GM18505 (cell line): Measurements from ENCODE around the gene TRPM7.

Experiments used
- ATAC-seq: cut with Tn5 transposase; IDR thresholded peaks from one replicate; pipeline ENCODE4 v1.9.1; 2021; ENCODE audit not compliant: unreplicated experiment
- POLR2A ChIP-seq: IDR thresholded peaks from 4 replicates; pipeline ENCODE4 v1.6.1; 2011; ENCODE audit warnings: borderline replicate concordance; ENCODE audit not compliant: insufficient read depth, insufficient read length; ENCODE audit errors: extremely low read depth

TRPM7 gene

DNA sequence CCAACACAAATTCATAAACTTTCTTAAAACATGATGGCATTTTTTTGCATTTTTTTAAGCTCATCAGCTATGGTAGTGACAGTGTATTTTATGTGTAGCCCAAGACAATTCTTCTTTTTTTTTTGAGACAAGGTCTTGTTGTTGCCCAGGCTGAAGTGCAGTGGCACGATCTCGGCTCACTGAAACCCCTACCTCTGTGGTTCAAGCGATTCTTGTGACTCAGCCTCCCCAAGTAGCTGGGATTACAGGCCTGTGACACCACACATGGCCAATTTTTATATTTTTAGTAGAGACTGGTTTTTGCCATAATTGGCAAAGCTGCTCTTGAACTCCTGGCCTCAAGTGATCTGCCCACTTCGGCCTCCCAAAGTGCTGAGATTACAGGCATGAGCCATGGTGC is 122.8 kb downstream of the TRPM7 start:
- ATAC-seq = no peak
- TF ChIP-seq POLR2A = no peak

DNA sequence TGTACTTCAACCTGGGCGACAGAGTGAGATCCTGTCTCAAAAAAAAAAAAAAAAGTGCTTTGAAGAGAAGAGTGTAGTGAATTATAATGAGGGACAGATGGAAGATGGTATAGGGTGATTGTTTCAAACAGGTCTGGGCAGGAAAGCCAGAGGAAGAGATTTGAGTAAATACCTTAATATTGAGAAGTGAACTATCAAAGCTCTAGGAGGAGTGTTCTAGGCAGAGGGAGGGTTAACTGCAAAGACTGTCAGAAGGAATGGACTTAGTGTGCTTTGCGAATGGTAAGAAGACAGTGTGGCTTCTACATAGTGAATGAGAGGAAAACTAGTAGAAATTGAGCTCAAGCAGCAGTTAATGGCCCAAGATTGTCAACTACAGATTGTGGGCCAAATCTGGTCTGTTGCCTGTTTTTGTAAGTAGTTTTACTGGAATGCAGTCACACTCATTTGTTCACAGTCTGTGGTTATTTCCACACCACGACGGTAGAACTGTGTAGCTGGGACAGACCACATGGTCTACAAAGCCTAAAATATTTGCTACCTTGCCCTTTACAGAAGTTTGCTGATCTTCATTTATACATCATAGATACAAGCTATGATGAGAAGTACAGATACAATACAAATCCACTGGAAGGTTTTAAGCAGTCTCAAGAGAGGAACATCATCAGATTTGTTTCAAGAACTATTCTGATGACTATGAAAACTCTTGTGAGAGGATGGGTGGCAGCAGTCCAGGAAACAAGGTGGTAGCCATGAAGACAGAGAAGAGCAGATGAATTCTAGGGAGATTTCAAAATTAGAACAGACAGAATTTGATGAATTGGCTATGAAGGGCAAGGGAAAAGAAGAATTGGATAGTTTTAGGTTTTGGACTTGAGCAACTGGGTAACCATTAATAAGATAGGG is 123.6 kb downstream of the TRPM7 start:
- ATAC-seq = no peak

DNA sequence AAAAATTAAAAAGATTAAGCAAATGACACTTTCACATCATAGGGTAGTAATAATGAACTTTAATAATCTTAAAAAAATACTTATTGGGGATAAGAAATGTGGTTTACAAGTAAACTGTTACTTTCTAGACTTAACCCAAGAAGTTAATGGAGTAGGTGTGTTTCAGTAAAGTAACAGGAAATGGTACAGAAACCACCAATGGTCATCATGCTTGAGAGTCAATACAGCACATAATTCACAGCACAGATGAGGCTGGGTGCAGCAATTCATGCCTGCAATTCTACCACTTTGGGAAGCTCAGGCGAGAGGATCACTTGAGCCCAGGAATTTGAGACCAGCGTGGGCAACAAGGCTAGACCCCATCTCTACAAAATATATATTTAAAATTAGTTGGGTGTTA is 128.6 kb downstream of the TRPM7 start:
- no peak for ATAC-seq
- TF ChIP-seq POLR2A = no peak

More for the DNA sequence above, 123.6 kb downstream of the TRPM7 start:
- no peak for TF ChIP-seq POLR2A

DNA sequence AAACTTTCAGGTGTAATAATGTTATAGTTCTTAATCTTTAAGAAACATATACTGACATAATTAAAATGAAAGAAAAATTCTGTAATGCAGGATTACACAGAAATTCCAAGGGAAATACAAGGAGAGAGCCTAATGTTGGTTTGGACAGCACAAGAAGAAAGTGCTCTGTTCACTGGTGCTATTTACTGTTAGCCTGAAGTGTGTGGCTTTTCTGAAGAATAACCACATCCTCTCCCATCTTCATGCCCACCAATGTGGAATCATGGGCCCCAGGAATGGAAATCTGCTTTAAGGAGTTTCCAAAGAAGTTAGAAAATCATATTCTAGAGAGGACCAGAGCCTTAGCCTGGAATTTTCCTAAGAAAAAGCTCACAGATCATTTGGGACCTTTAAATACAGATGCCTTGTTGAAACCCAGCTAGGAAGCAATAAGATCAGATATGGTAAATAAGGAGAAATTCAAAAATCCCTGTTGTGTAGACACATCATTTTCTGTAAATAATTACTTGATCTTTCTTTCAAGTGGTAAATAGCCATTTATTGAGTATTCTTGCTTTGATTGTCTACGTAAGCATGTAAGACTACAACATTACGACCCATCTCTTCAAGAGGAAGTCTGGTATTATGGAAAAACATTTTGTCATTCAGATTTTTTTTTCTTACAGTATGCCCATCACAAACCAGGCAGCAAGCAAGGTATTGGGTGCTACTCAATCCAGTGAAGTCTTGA is 129.8 kb downstream of the TRPM7 start:
- TF ChIP-seq POLR2A = no peak
- no peak for ATAC-seq

DNA sequence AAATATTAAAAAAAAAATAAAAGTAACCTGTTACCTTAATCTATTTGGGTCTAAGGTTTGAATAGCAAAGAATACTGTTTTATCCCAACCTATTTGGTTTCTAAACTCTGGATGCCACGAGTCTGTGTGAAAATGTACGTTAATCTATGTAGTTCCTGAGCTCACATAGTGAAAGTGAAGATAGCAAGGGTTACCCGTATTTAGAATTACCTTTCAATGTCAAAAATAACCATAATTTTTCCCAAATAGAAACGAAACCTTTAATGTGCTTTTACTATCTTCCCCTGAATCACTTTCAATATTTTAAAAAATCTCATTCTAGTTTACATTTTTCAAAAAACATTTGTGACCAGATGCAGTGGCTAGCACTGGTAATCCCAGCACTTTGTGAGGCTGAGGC is 134.4 kb downstream of the TRPM7 start:
- ATAC-seq = no peak
- TF ChIP-seq POLR2A = no peak

DNA sequence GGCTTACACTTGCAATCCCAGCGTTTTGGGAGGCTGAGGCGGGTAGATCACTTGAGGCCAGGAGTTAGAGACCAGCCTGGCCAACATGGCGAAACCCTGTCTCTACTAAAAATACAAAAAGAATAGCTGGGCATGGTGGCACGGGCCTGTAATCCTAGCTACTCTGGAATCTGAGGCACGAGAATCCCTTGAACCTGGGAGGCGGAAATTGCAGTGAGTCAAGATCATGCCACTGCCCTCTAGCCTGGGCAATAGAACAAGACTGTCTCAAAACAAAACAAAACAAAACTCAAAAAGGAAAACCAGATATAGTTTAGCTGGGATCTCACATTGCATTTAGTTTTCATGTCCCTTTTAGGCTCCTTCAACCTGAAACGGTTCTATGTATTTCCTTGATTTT is 137.3 kb downstream of the TRPM7 start:
- no peak for ATAC-seq
- no peak for TF ChIP-seq POLR2A

GRCh38 chr15:50546566-50546965 is 140.0 kb downstream of the TRPM7 start, which contains the start of gene USP50:
USP50 (minus strand) TSS chr15:50546666; CDS start chr15:50546525, 141 bp downstream.
- no peak for ATAC-seq
- no peak for TF ChIP-seq POLR2A

DNA sequence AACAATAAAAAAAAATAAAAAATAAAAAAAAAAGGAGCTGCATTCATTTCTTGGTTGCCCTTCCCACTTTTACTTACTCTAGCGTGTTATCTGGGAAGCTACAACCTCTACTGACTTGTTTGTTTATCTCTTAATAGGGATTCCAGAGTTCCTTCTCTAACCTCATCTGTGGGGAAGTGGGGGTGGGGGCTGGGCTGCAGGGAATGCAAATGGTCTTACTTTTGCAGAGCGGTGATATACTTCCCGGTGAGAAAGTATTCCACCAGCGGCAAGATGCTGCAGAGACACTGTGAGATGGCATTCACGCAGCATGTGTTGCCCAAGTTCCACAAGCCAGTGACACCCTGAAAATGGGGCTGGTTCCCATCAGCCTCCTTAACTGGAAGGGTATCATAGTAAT is 142.2 kb downstream of the TRPM7 start:
- no peak for TF ChIP-seq POLR2A
- no peak for ATAC-seq

- no peak for ATAC-seq
- TF ChIP-seq POLR2A = no peak
These were observed 143.0 kb downstream of the TRPM7 start for GRCh38 chr15:50543556-50543955.

GRCh38 chr15:50542887-50543210 is 143.7 kb downstream of the TRPM7 start:
- ATAC-seq = no peak
- TF ChIP-seq POLR2A = no peak

GRCh38 chr15:50531766-50532165 is 154.8 kb downstream of the TRPM7 start:
- no peak for ATAC-seq
- no peak for TF ChIP-seq POLR2A

DNA sequence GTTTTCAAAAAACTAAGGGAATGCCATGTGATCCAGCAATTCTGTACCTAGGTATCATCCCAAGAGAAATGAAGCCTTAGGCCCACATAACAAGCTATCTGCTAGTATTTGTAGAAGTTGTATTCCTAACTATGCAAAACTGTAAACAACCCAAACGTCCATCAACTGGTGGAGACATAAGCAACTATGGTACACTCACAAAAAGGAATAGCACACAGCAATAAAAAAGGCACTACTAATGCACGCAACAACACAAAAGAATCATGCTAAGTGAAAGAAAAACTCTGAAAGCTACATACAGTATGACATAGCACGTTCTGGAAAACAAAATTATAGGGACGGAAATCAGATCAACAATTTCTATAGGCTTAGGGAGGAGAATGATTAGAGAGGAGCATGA is 155.4 kb downstream of the TRPM7 start:
- TF ChIP-seq POLR2A = no peak
- no peak for ATAC-seq

GRCh38 chr15:50523851-50524251 is 162.7 kb downstream of the TRPM7 start:
- no peak for ATAC-seq
- no peak for TF ChIP-seq POLR2A
